Measurements from ENCODE around the gene BAIAP2. TPM values are rescaled to one million over a fixed set of nuclear protein-coding genes. Genes with fewer than 3 reads are reported as not detected.
A peak's percentile ranks its signal among the peaks of the same experiment; 100 is the strongest.

The BAIAP2 gene
- total and polyA plus RNA-seq, 2 of the 13 experiments (the other 11 are each of a cell fraction or from before 2014, with no cell fraction given), result 22.5 to 24.0 TPM

GRCh38 chr17:80990921-80991644, 43.9 kb upstream of the BAIAP2 start:
- ChIA-PET POLR2A (interaction anchor here (0.6 to 1.9 kb wide), 7 partner anchors 10 to 536 kb away, joined by 3 to 10 read pairs (median 4); no protein-coding TSS in a partner anchor), CTCF (ENCODE audit: low intra/inter-chr PET ratio, low total read pairs) (interaction anchor here (1.9 kb wide), 1 partner anchor 111 kb away, joined by 15 read pairs; no protein-coding TSS in a partner anchor)
- peak overlapping the region; percentile 94 for H3K4me2 ChIP-seq (ENCODE audit: low read depth, low read length)
- FAIRE-seq (peak; percentile 89), DNase-seq (ENCODE audit: low spot score) (peak; percentile 82), ATAC-seq (peak; percentile 45)
- H3K4me3 ChIP-seq (replicated peaks in 1 of 3; ENCODE audit: insufficient read depth in 1 of 3, low read depth in 2 of 3, low read length in 3 of 3), result peak overlapping the region; percentile 87 to 95 (median 95)
- H4K20me1 ChIP-seq (ENCODE audit: insufficient read depth, low read length), result no peaks in the 10 kb centered on the region
- intact Hi-C loops (cut with micrococcal nuclease; ENCODE audit: unreplicated experiment), result loop anchor here (5.0 kb wide), 1 partner anchor 51 kb away; no protein-coding TSS in a partner anchor
- BruUV-seq (replicated peaks), result no TSS peak
- no peaks in the 10 kb centered on the region for H3K9me3 ChIP-seq (ENCODE audit: low read length)
- H3K36me3 ChIP-seq (replicated peaks in 1 of 2; ENCODE audit: control insufficient read depth in 1 of 2, insufficient read depth in 2 of 2, low read length in 2 of 2), result peaks cover 9 to 13% of the 10 kb centered on the region in 2 experiments
- H3K4me1 ChIP-seq (ENCODE audit: insufficient read depth, low read length), result peaks cover 64% of the 10 kb centered on the region
- H3K79me2 ChIP-seq (ENCODE audit: insufficient read depth, low read length), result no peaks in the 10 kb centered on the region
- peaks cover 3 to 31% of the 10 kb centered on the region in 2 experiments; a peak in 4 of 5 replicates for H3K27me3 ChIP-seq (ENCODE audit: control insufficient read depth in 1 of 2, insufficient read depth in 2 of 2, low read length in 2 of 2)
- in situ Hi-C loops (cut with HindIII; ENCODE audit: extremely low pct_ligation_motif_present, low pct_unique_long_range_greater_than_20kb), result no loop called here
- peak overlapping the region; percentile 33 for H3K27ac ChIP-seq (ENCODE audit: extremely low read length, insufficient read depth, low read length)
- peak overlapping the region; percentile 87 for H3K9ac ChIP-seq (ENCODE audit: insufficient read depth, low read depth, low read length)
- WGBS (ENCODE audit: low lambda C conversion rate), result 4% methylated on average over 22 of the region's 22 CpGs
- peak overlapping the region; percentile 92 for H2AFZ ChIP-seq (ENCODE audit: low read length)
- TF ChIP-seq ZFP82 (CRISPR knock-in tag; IDR thresholded peaks at IDR 0.05; ENCODE audit: borderline replicate concordance) (no peak), ZNF720 (CRISPR knock-in tag; IDR thresholded peaks at IDR 0.05) (no peak), ZSCAN5A (CRISPR knock-in tag; IDR thresholded peaks at IDR 0.05; ENCODE audit: borderline replicate concordance) (no peak; the same call in 1 of the 2 replicates), GMEB1 (CRISPR knock-in tag; IDR thresholded peaks at IDR 0.05; ENCODE audit: borderline replicate concordance) (peak; percentile 12; the same call in 1 of the 2 replicates), ZNF274 (CRISPR knock-in tag; IDR thresholded peaks at IDR 0.05) (0 out of 2 replicates have a peak, but pooled peaks have one; percentile 9), ZNF556 (CRISPR knock-in tag; IDR thresholded peaks at IDR 0.05; ENCODE audit: borderline replicate concordance) (0 out of 2 replicates have a peak, but pooled peaks have one; percentile 54), SMAD1 (CRISPR knock-in tag; IDR thresholded peaks at IDR 0.05; ENCODE audit: borderline replicate concordance, low read depth) (no peak), SOX5 (CRISPR knock-in tag; IDR thresholded peaks at IDR 0.05; ENCODE audit: borderline replicate concordance) (0 out of 2 replicates have a peak, but pooled peaks have one; percentile 17), ATF7 (IDR thresholded peaks at IDR 0.05) (no peak), ATF7 (CRISPR knock-in tag; IDR thresholded peaks at IDR 0.05) (0 out of 2 replicates have a peak, but pooled peaks have one; percentile 43), ZNF331 (CRISPR knock-in tag; IDR thresholded peaks at IDR 0.05) (peak; percentile 11; the same call in 1 of the 2 replicates), CENPT (CRISPR knock-in tag; IDR thresholded peaks at IDR 0.05; ENCODE audit: low read depth) (no peak), GTF3A (CRISPR knock-in tag; conservative IDR thresholded peaks at IDR 0.05) (peak; percentile 93; the same call in 1 of the 2 replicates), KLF12 (CRISPR knock-in tag; IDR thresholded peaks at IDR 0.05; ENCODE audit: borderline replicate concordance) (0 out of 2 replicates have a peak, but pooled peaks have one; percentile 32), CC2D1A (CRISPR knock-in tag; IDR thresholded peaks at IDR 0.05) (no peak), MZF1 (CRISPR knock-in tag; IDR thresholded peaks at IDR 0.05; ENCODE audit: borderline replicate concordance) (no peak), NCOR1 (IDR thresholded peaks at IDR 0.05; ENCODE audit: borderline replicate concordance, low read length) (0 out of 2 replicates have a peak, but pooled peaks have one; percentile 43), ZNF557 (CRISPR knock-in tag; IDR thresholded peaks at IDR 0.05) (no peak), SMYD3 (CRISPR knock-in tag; IDR thresholded peaks at IDR 0.05) (no peak), YY1 (IDR thresholded peaks at IDR 0.05; ENCODE audit: insufficient read depth, insufficient replicate concordance, low read depth, low read length) (peak; percentile 33), ZNF292 (CRISPR knock-in tag; IDR thresholded peaks at IDR 0.05; ENCODE audit: borderline replicate concordance, low read depth) (peak; percentile 61), PITX1 (CRISPR knock-in tag; IDR thresholded peaks at IDR 0.05) (peak; percentile 30; the same call in 1 of the 2 replicates)
